Measurements from ENCODE around the gene PISD.
A peak's percentile ranks its signal among the peaks of the same experiment; 100 is the strongest.
"Not testable (repeated sequence)": the region's sequence is repeated elsewhere in the genome, so short reads cannot be mapped to it uniquely, and the experiment has no call there.

The PISD gene

DNA sequence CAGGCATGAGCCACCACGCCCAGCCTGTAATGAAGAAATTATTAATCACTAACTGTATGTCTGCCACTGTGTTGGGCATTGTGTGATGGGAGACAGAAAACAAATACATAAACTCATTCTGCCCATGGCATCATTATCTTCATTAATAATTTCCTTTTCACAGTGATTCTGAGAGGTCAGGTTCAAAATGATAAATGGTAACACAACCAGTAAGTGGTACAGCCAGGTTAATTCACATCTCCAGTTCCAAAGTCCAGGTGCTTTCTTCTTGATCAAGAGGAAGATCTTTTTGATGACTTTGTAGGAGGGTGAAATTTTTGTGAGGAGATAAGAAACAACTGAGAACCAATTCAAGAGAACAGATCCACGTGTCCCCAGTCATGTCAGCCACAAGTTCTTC, 66.7 kb downstream of the PISD start:
- DNase-seq (ENCODE audit: low read depth) = no peak
- TF ChIP-seq, protein P1, sequence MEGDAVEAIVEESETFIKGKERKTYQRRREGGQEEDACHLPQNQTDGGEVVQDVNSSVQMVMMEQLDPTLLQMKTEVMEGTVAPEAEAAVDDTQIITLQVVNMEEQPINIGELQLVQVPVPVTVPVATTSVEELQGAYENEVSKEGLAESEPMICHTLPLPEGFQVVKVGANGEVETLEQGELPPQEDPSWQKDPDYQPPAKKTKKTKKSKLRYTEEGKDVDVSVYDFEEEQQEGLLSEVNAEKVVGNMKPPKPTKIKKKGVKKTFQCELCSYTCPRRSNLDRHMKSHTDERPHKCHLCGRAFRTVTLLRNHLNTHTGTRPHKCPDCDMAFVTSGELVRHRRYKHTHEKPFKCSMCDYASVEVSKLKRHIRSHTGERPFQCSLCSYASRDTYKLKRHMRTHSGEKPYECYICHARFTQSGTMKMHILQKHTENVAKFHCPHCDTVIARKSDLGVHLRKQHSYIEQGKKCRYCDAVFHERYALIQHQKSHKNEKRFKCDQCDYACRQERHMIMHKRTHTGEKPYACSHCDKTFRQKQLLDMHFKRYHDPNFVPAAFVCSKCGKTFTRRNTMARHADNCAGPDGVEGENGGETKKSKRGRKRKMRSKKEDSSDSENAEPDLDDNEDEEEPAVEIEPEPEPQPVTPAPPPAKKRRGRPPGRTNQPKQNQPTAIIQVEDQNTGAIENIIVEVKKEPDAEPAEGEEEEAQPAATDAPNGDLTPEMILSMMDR (IDR thresholded peaks at IDR 0.05; ENCODE audit: low read length, missing control alignments) = no peak
- no peak overlapping the region for H3K4me3 ChIP-seq (replicated peaks; ENCODE audit: low read depth, low read length)

DNA sequence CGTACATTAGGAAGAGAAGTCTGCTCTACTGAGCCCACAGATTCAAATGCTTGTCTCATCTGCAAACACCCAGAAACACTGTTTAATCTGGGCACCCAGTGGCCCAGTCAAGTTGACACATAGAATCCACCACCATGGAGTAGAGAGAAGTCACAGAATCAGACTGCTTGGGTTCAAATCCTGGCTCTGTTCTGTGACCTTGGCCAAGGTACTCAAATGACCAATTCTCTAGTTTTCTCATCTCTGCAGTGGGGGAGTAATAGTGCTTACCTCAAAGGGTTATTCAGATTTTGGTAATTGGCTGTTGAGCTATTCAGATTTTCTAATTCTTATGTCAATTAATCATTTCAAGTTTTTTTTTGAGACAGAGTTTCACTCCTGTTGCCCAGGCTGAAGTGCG, 71.9 kb downstream of the PISD start:
- DNase-seq (ENCODE audit: low read depth); H3K4me3 ChIP-seq (replicated peaks; ENCODE audit: low read depth, low read length): not testable (repeated sequence)

DNA sequence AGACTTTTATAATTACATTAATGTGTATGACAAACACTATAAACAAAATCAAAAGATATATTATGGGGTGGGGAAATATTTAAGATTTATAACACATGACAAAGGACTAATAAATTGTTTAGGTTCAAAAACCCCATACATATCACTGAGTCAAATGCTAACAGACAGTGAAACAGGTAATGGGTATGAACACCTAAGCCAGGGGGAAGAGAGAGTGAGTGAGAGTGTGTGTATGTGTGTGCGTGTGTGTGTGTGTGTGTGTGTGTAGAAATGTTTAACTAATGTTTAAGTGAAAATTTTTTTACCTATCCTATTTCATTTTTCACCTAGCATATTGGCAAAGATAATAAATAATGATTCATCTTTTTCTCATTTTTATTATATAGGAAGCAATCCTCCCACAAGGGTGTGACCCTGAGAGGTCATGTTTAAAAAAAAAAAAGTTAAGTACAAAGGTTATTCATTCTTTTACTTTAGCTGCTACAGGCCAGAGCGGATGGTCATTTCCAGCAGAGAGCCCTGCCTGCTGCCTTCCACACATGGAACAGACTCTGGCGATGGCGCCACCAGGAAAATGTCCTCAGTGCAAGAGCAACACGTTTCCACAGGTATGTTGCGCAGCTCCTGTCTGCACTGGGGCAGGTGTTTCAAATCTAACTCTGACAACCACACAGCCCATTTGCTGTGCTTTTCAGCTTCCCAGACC, 72.9 kb downstream of the PISD start:
- no peak overlapping the region for H3K4me3 ChIP-seq (replicated peaks; ENCODE audit: low read depth, low read length)
- TF ChIP-seq, protein P1 (IDR thresholded peaks at IDR 0.05; ENCODE audit: low read length, missing control alignments) = no peak
- no peak for DNase-seq (ENCODE audit: low read depth)

DNA sequence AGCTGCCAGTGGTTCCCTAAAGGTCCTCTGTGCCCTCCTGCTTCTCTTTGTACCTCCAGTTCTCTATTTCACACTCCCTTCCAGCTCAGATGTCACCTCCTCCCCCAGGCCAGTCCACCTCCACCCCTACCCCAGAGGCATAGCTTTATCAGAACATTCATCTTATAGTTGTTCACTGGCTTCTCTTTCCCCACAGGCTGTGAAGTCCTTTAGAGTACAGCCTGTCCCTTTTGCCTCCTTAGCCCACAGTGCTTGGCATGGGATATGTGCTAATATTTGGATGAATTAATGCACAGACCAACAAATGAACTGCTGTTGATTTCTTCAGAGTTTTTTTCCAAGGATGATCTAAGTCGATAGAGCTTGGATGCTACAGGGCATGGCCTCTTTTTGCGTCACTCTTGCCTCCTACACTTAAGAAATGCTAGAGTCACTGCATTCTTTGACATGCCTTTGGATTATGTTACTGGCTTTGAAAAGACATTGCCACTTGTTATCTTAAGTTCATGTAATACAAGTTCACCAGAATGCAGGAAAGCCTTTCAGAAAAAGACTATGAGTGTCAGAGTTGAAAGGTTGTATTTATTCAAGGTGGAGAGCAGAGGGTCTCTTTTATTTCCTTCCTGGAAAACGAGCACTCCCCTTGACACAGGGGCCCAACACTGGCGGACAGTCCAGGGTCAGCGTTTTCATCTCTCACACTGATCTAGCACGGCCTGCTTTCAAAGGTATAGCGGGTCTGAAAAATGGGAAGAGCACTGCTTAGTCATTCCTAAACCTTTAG, 75.7 kb downstream of the PISD start:
- DNase-seq (ENCODE audit: low read depth) = peak; percentile 93
- TF ChIP-seq, protein P1 (IDR thresholded peaks at IDR 0.05; ENCODE audit: low read length, missing control alignments) = no peak
- H3K4me3 ChIP-seq (replicated peaks; ENCODE audit: low read depth, low read length) = no peak overlapping the region

DNA sequence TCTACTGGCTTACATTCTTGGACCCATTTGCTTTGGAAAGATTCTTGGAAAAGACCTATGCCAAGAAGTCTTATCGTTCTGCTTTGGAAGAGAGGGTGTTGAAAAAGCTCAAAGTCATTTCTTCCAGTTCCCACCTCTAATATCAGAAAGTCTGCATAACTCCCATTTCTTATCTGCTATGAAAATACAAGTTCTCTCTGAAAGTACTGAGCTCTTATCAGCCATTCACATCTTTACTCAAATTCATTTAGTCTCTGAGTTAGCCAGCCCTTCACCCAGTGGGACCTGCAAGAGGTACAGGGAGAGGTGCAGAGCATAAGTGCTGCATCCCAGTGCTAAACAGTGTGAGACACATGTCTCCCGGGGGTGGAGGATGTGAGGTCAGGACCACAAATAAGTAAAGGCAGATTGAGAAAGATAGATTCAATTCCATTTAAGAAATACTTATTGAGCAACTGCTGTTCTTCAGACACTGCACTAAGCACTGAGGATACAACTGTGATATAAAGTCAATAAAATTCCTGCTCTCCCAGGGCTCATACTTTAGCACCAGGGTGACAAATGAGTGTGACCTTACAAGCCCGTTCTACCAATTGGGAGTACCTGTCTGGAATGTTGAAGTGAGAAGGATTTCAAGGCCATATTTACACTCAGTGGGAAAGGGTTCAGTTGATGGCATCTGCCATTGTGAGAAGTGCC, 76.7 kb downstream of the PISD start:
- TF ChIP-seq, protein P1 (IDR thresholded peaks at IDR 0.05; ENCODE audit: low read length, missing control alignments) = no peak
- no peak overlapping the region for H3K4me3 ChIP-seq (replicated peaks; ENCODE audit: low read depth, low read length)
- DNase-seq (ENCODE audit: low read depth) = peak; percentile 61

DNA sequence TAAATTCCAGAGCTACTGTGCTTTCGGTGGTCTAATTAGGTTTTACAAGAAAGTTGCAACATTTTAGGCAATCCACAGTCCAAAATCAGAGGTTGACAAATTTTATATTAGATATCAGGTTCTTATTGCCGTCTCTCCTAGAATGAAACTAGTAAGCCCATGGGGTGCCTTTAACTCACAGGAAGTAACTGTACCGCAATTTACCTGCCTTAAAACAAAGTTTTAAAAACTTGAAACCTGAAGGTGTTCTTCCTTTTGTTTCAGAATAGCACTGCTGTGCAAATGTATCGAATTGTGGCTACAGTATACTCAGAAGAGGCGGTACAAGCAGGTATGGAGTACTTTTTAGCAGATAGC, 77.2 kb downstream of the PISD start:
- DNase-seq (ENCODE audit: low read depth) = no peak
- TF ChIP-seq, protein P1 (IDR thresholded peaks at IDR 0.05; ENCODE audit: low read length, missing control alignments) = no peak
- H3K4me3 ChIP-seq (replicated peaks; ENCODE audit: low read depth, low read length) = no peak overlapping the region

DNA sequence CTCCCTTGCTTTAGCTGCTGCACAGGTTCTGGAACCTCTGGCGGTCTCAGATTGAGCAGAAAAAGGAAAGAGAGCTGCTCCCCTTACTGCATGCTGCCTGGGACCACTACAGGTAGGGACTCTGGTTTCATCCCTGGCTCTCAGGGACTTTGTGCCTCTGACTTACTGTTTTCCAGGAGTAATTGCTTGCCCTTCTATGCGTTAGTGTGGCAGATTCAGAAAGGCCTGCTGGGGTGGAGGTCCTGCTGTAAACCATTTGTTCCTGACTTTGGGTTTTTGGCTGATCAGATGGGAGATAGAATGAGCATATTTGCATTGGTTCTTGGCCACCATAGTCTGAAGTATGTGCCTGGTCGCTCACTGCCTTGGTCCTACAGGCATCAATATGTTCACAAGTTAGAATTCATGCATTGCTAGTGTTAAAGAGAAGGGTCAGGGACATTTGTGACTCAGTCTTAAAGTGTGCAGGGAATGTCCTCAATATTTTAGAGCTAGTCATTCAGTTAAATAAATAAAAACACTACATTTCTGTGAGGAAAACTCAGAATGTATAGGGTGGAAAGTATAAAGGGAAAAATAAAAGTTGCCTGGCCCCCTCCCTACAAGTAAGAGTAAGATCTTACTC, 78.0 kb downstream of the PISD start:
- H3K4me3 ChIP-seq (replicated peaks; ENCODE audit: low read depth, low read length) = no peak overlapping the region
- TF ChIP-seq, protein P1 (IDR thresholded peaks at IDR 0.05; ENCODE audit: low read length, missing control alignments) = no peak
- DNase-seq (ENCODE audit: low read depth) = peak; percentile 50

All from fibroblast of pulmonary artery (primary cell).